HEK293T (cell line): Measurements from ENCODE around the gene SPATA20.

Experiments
- ELF4 ChIP-seq: fragments of 450-650 bp; IDR thresholded peaks from 2 replicates; pipeline ENCODE4 v1.6.1; 2017; ENCODE audit warnings: antibody characterized with exemption
- FOXM1 ChIP-seq: fragments of 450-650 bp; IDR thresholded peaks from 2 replicates; pipeline ENCODE4 v1.6.1; 2017; ENCODE audit warnings: mild to moderate bottlenecking, borderline replicate concordance
- SP1 ChIP-seq: fragments of 450-650 bp; IDR thresholded peaks from 2 replicates; pipeline ENCODE4 v1.6.1; 2017

- TF ChIP-seq FOXM1 (no peak), ELF4 (no peak), SP1 (no peak)
Measured at GRCh38 chr17:50541402-50541715, 5.6 kb upstream of the SPATA20 start.
